Suprapubic skin (tissue), 4 donors: Measurements from ENCODE around the gene HID1.

Source experiments
- POLR2A ChIP-seq, 2 donors: fragments of 450-650 bp; IDR thresholded peaks; one replicate each; pipeline ENCODE4 v1.6.1; 2017; ENCODE audit warnings: antibody characterized with exemption in 2 of 2, mild to moderate bottlenecking in 2 of 2, moderate library complexity in 2 of 2
- POLR2AphosphoS5 ChIP-seq, 3 donors: sonication (generic); formaldehyde crosslinking; IDR thresholded peaks; one replicate each; pipeline ENCODE4 v1.6.1; 2017; ENCODE audit warnings: antibody characterized with exemption in 3 of 3
- TF ChIP-seq, protein P1 (sequence below), 2 donors: fragments of 200-600 bp in 1 of 2; fragments of 450-650 bp in 1 of 2; sonication (generic) in 1 of 2; IDR thresholded peaks; one replicate each; pipeline ENCODE4 v1.5.1; 2016 to 2019; ENCODE audit warnings: antibody characterized with exemption in 2 of 2, mild to moderate bottlenecking in 1 of 2, moderate library complexity in 1 of 2

- TF ChIP-seq, protein P1, sequence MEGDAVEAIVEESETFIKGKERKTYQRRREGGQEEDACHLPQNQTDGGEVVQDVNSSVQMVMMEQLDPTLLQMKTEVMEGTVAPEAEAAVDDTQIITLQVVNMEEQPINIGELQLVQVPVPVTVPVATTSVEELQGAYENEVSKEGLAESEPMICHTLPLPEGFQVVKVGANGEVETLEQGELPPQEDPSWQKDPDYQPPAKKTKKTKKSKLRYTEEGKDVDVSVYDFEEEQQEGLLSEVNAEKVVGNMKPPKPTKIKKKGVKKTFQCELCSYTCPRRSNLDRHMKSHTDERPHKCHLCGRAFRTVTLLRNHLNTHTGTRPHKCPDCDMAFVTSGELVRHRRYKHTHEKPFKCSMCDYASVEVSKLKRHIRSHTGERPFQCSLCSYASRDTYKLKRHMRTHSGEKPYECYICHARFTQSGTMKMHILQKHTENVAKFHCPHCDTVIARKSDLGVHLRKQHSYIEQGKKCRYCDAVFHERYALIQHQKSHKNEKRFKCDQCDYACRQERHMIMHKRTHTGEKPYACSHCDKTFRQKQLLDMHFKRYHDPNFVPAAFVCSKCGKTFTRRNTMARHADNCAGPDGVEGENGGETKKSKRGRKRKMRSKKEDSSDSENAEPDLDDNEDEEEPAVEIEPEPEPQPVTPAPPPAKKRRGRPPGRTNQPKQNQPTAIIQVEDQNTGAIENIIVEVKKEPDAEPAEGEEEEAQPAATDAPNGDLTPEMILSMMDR (IDR thresholded peaks at IDR 0.05), result peak; percentile 12 to 94
- TF ChIP-seq POLR2AphosphoS5 (IDR thresholded peaks at IDR 0.05) (no peak), POLR2A (IDR thresholded peaks at IDR 0.05) (no peak)
Observed at GRCh38 chr17:74923538-74924249, 48.9 kb downstream of the HID1 start.
